ENCODE data around the gene SRRM4. TPM values are rescaled to one million over a fixed set of nuclear protein-coding genes. Genes with fewer than 3 reads are reported as not detected.

Gene SRRM4
- total RNA-seq, 4 donors from 2014 or later, result 0.10 to 0.27 TPM; not detected in 2

DNA sequence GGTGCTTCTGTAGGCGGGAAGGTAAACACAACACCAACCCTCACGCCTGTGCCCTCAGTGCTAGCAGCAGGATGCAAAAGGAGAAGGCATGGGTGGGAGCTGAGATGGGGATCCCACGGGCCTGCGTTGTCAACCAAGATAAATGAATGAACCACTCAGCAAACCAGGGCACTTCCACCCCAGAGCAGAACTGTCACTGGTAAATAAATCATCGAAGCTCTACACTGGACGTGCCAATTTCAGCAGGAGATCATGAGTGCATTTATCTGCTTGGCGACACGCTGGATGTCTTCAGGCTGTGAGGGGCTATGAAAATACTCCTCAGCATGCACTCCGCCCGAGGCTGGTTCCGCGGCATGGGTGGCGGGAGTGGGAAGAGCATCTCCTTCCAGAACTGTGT lies 230.5 kb downstream of the SRRM4 start:
- no peak overlapping the region for H3K27ac ChIP-seq
- intact Hi-C loops (cut with DNase I), result no loop called here
- H3K36me3 ChIP-seq, result no peaks in the 10 kb centered on the region
- H3K9me3 ChIP-seq, result no peaks in the 10 kb centered on the region
- H3K27me3 ChIP-seq, result no peaks in the 10 kb centered on the region
- DNase-seq, result no peak
- 85 to 87% methylated on average over 13 of the region's 13 CpGs for WGBS, 2 donors
- H3K4me1 ChIP-seq, result no peaks in the 10 kb centered on the region
- TF ChIP-seq, protein P1, sequence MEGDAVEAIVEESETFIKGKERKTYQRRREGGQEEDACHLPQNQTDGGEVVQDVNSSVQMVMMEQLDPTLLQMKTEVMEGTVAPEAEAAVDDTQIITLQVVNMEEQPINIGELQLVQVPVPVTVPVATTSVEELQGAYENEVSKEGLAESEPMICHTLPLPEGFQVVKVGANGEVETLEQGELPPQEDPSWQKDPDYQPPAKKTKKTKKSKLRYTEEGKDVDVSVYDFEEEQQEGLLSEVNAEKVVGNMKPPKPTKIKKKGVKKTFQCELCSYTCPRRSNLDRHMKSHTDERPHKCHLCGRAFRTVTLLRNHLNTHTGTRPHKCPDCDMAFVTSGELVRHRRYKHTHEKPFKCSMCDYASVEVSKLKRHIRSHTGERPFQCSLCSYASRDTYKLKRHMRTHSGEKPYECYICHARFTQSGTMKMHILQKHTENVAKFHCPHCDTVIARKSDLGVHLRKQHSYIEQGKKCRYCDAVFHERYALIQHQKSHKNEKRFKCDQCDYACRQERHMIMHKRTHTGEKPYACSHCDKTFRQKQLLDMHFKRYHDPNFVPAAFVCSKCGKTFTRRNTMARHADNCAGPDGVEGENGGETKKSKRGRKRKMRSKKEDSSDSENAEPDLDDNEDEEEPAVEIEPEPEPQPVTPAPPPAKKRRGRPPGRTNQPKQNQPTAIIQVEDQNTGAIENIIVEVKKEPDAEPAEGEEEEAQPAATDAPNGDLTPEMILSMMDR (IDR thresholded peaks at IDR 0.05), result no peak
- H3K4me3 ChIP-seq (replicated peaks in 1 of 3), result no peak overlapping the region

Other genes starting within 250 kb of the SRRM4 start
- gene HSPB8, start 197.4 kb downstream of the SRRM4 start, total RNA-seq, result 10 to 100 TPM; 39.0 to 73.9 (median 53.0) TPM

All from thyroid gland (tissue), 4 donors.